SK-N-MC (cell line): ENCODE results near the gene GOLGA6D.
"Not testable (repeated sequence)": the region's sequence is repeated elsewhere in the genome, so short reads cannot be mapped to it uniquely, and the experiment has no call there.

Source experiments
- EZH2 ChIP-seq: fragments of 200-600 bp; sonication (generic); IDR thresholded peaks from one replicate; pipeline ENCODE4 v1.6.1; 2017; ENCODE audit warnings: antibody characterized with exemption
- FOXP2 ChIP-seq: optimal IDR thresholded peaks from 2 replicates; pipeline ENCODE3; 2011; ENCODE audit warnings: mild to moderate bottlenecking, moderate library complexity; ENCODE audit not compliant: insufficient read depth; ENCODE audit errors: extremely low read length, control extremely low read depth
- POLR2AphosphoS5 ChIP-seq: IDR thresholded peaks from 2 replicates; pipeline ENCODE4 v1.6.1; 2012; ENCODE audit warnings: mild to moderate bottlenecking, low read depth, low read length, borderline replicate concordance

- TF ChIP-seq EZH2, POLR2AphosphoS5, FOXP2: not testable (repeated sequence)
These were observed 8.0 kb upstream of the GOLGA6D start for GRCh38 chr15:75274509-75275107.
